GM19324 (cell line): ENCODE results near the gene ZPBP.
"Not testable (repeated sequence)": the region's sequence is repeated elsewhere in the genome, so short reads cannot be mapped to it uniquely, and the experiment has no call there.

ENCODE experiments used
- ATAC-seq: cut with Tn5 transposase; IDR thresholded peaks from one replicate; pipeline ENCODE4 v1.9.1; 2021; ENCODE audit warnings: mild to moderate bottlenecking, moderate library complexity; ENCODE audit not compliant: unreplicated experiment, low FRiP score

Gene ZPBP

DNA sequence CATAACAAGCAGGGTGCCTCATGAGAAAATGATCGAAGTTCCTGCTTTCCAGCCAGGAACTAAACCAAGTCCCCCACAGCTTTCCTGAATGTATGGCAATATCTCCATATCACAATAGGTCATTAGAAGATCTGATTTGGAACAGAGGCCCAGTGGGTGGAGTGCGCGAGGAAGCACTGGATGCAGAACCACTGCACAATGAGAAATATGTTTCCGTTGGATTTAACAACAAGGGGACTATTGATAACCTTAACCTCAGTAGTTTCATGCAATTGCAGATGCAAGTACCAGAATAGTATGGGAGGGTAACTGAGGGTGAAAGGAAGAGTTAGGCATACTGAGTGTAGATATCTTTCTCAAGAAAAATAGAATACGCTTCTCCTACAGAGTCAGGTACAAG lies 45.3 kb downstream of the ZPBP start:
- ATAC-seq, result no peak

DNA sequence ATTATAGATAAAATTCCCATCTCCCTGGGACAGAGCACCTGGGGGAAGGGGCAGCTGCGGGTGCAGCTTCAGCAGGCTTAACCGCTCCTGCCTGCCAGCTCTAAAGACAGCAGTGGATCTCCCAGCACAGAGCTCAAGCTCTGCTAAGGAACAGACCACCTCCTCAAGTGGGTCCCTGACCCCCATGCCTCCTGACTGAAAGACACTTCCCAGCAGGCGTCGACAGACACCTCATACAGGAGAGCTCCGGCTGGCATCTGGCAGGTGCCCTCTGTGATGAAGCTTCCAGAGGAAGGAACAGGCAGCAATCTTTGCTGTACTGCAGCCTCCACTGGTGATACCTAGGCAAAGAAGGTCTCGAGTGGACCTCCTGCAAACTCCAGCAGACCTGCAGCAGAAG lies 51.9 kb downstream of the ZPBP start:
- not testable (repeated sequence) for ATAC-seq

DNA sequence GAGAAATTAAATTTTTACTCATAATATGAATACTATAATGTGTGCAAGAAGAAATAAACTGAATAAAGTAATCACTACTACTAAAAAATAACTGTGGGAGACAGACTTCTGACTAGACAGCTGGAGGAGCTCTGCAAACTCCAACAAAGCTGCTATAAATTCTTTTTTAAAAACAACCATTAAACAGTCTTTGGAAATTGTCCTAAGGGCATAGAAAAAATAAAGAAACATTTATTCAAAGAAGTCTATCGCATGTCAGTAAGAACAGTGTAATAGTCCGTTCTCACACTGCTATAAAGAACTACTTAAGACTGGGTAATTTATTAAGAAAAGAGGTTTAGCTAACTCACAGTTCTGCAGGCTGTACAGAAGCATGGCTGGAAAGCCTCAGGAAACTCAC lies 56.0 kb downstream of the ZPBP start:
- no peak for ATAC-seq

- no peak for ATAC-seq
These were observed 70.1 kb downstream of the ZPBP start for GRCh38 chr7:50022991-50023390.

GRCh38 chr7:50022451-50022850 lies 70.6 kb downstream of the ZPBP start:
- no peak for ATAC-seq

DNA sequence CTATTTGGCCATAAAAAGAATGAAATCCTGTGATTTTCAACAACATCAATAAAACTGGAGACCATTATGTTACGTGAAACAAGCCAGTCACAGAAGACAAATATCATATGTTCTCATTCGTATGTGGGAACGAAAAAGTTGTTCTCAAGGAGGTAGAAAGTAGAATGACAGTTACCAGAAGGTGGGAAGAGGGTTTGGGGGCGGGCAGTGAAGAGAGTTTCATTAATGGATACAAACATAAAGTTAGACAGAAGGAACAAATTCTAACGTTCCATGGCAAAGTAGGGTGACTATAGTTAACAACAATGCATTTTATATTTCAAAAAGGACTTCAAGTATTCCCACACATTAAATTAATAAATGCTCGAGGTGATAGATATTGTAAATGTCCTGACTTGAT lies 97.4 kb downstream of the ZPBP start:
- no peak for ATAC-seq

DNA sequence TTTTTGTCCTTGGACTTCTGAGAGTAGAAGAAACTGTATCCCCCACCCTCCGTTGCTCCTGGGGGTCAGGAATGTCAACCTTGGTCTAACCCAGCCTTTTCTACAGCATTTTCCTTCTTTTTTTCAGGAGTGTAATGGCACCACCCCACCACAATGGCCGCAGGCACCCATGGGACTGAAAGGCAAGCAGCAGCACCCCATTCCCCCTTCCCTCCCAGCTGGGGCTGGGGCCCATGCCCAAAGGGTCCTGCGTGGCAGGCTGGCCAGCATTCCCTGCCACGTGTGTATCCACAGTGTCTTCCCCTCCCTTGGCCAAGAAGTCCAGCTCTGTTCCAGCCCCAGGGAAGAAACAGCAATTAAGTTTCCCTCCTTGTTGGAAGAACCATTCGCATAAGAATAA lies 106.9 kb downstream of the ZPBP start:
- no peak for ATAC-seq

GRCh38 chr7:49980465-49980864 lies 112.6 kb downstream of the ZPBP start:
- ATAC-seq, result no peak

GRCh38 chr7:49976238-49976637 lies 116.8 kb downstream of the ZPBP start:
- no peak for ATAC-seq

- ATAC-seq, result no peak
These were observed 119.0 kb downstream of the ZPBP start for GRCh38 chr7:49974035-49974434.

GRCh38 chr7:49937608-49938007 lies 155.4 kb downstream of the ZPBP start:
- ATAC-seq, result no peak

DNA sequence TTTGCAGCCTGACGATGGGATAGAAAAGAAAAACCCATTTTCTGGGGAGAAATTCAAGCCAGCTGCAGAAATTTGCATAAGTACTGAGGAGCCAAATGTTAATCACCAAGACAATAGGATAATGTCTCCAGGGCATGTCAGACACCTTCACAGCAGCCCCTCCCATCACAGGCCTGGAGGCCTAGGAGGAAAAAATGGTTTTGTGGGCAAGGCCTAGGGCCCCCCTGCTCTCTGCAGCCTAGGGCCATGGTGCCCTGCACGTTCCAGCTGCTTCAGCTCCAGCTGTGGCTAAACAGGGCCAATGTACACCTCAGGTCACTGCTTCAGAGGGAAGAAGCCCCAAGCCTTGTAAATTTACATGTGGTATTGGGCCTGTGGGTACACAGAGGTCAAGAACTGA lies 161.4 kb downstream of the ZPBP start:
- ATAC-seq, result no peak

DNA sequence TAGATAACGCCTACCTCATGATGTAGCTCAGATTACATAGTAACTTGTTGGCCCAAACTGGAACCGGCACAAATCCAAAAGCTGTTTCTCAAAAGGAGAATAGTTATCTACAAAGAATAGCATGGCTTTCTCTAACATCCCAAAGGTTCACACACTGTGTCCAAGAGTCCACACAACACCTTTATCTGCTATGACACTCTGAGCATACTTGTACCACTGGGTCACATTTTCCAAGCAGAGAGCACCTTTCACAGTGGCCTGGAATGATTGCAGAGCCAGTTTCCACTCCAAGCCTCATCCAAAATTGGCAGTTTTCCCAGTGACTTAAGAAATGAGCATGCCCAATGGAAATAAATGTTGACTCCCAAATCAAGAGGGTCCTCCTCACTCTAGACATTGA lies 164.3 kb downstream of the ZPBP start:
- no peak for ATAC-seq

DNA sequence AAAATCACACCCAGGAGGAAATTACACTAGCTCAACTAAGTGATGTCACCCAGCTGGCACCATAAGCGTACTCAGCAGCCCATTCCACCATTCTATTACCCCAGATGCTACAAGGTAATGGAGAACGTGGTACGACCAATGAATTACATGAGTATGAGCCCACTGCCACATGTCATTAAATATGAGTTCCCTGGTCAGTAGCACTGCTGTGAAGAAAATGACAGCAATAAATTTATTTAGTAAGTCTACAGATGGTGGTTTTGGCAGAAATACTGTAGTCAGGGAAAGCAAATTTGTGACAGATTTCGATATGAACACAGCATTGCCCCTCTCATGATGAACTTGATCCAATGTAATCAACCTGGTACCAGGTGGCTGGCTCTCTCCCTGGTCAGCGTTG lies 165.4 kb downstream of the ZPBP start:
- ATAC-seq, result no peak

DNA sequence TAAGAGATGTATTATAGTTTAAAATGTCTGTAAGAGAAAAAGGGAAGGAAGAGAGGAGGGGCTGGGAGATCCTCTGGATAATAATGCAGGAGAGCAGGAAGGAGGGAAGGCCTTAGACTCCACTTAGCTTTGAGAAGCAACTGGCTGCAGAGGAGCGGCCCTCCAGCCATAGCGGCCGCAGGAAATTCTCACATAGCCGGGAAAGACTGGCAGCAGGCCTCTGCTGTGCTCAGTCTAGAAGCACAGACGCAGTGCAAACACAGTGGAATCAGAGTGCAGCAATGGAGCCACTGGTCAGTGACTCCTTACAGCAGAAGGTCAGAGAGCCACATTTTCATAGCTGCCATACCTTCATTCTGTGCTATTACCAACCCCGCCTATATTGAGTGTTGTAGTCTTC lies 166.3 kb downstream of the ZPBP start:
- ATAC-seq, result no peak

- ATAC-seq, result no peak
These were observed 181.1 kb downstream of the ZPBP start for GRCh38 chr7:49911909-49912308.

GRCh38 chr7:49894543-49894942 lies 198.5 kb downstream of the ZPBP start:
- ATAC-seq, result no peak

GRCh38 chr7:49893131-49893530 lies 199.9 kb downstream of the ZPBP start:
- no peak for ATAC-seq

- ATAC-seq, result no peak
These were observed 200.6 kb downstream of the ZPBP start for GRCh38 chr7:49892481-49892880.
